Lung (tissue), 12 donors: Measurements from ENCODE around the gene CHDH. TPM values are rescaled to one million over a fixed set of nuclear protein-coding genes. Genes with fewer than 3 reads are reported as not detected.
A peak's percentile ranks its signal among the peaks of the same experiment; 100 is the strongest.

Experiments used
- ATAC-seq: fragments of 200-7000 bp; cut with Tn5 transposase; one replicate; pipeline ENCODE4 v1.9.1; 2020; ENCODE audit warnings: moderate number of reproducible peaks; ENCODE audit not compliant: insufficient read depth, low FRiP score
- DNase-seq, 3 donors: peaks; one replicate each; pipeline ENCODE4 v3.0.0-alpha.2; 2013 to 2017
- H3K27ac ChIP-seq, 2 donors: one replicate each; pipeline ENCODE4 v1.5.1; 2013; ENCODE audit warnings: mild to moderate bottlenecking in 2 of 2, moderate library complexity in 2 of 2, control low read depth in 1 of 2, inconsistent platforms in 1 of 2, low read depth in 1 of 2, low read length in 1 of 2
- H3K27me3 ChIP-seq, 3 donors: one replicate each; pipeline ENCODE4 v1.5.1; 2013; ENCODE audit warnings: low read length in 2 of 3; ENCODE audit not compliant: control insufficient read depth in 3 of 3, insufficient read depth in 3 of 3
- H3K36me3 ChIP-seq, 4 donors: one replicate each; pipeline ENCODE4 v1.5.1; 2013; ENCODE audit warnings: low read length in 4 of 4, mild to moderate bottlenecking in 1 of 4, moderate library complexity in 1 of 4; ENCODE audit not compliant: control insufficient read depth in 4 of 4, insufficient read depth in 4 of 4
- H3K4me1 ChIP-seq, 5 donors: one replicate each; pipeline ENCODE4 v1.5.1; 2013; ENCODE audit warnings: low read length in 5 of 5, mild to moderate bottlenecking in 2 of 5, moderate library complexity in 1 of 5; ENCODE audit not compliant: control insufficient read depth in 5 of 5, insufficient read depth in 5 of 5
- H3K4me3 ChIP-seq: one replicate; pipeline ENCODE4 v1.5.1; 2013; ENCODE audit warnings: mild to moderate bottlenecking, control low read depth, moderate library complexity
- H3K9ac ChIP-seq, 2 donors: one replicate each; pipeline ENCODE4 v1.5.1; 2013; ENCODE audit warnings: low read length in 2 of 2, control low read depth in 1 of 2; ENCODE audit not compliant: insufficient read depth in 1 of 2
- H3K9me3 ChIP-seq, 4 donors: one replicate each; pipeline ENCODE4 v1.5.1; 2013; ENCODE audit warnings: low read length in 3 of 4, mild to moderate bottlenecking in 1 of 4, moderate library complexity in 1 of 4; ENCODE audit not compliant: control insufficient read depth in 4 of 4, insufficient read depth in 3 of 4
- CTCF ChIP-seq: IDR thresholded peaks from 2 replicates; pipeline ENCODE4 v1.5.1; 2012; ENCODE audit warnings: mild to moderate bottlenecking; ENCODE audit errors: control extremely low read depth, extremely low read depth
- WGBS, 2 donors: extraction: QIAGEN DNeasy Blood & Tissue Kit; methylation state at CpG; one replicate each; pipeline ENCODE4 v1.1.7; 2013; 5-methylcytosine and 5-hydroxymethylcytosine counted together
- polyA plus RNA-seq, 2 donors: library from polyadenylated mRNA; stranded (reverse); fragments of 200-250 nt; gene quantifications; one replicate each; pipeline ENCODE4 v1.2.1, GENCODE V29; 2013
- total RNA-seq, 2 donors: library from RNA; depleted of rRNA in 1 of 2; stranded (reverse); fragments of >200 nt in 1 of 2; gene quantifications; one replicate each; pipeline ENCODE4 v1.2.1, GENCODE V29; 2014 to 2021
- donor health status: control.
- donor health status: control.
- donor health status: Bipolar disorder and iron deficiency.
- donor health status: healthy.
- donor health status: DM: yes; HTN: yes; CAD: no.

The CHDH gene
- total and polyA plus RNA-seq, 4 donors = 1.5 to 10.9 (median 2.8) TPM

- peak; percentile 32 for ATAC-seq
- no peak overlapping the region for H3K9ac ChIP-seq
- H3K36me3 ChIP-seq = no peaks in the 10 kb centered on the region
- DNase-seq = no peak
- 46 to 82% methylated on average over 6 of the region's 6 CpGs for WGBS, 2 donors
- peaks cover 0 to 4% (median 0%) of the 10 kb centered on the region in 5 donors for H3K4me1 ChIP-seq
- peak overlapping the region in 1 of 2 donors; percentile 19 for H3K27ac ChIP-seq
- H3K4me3 ChIP-seq = no peak overlapping the region
- no peaks in the 10 kb centered on the region for H3K27me3 ChIP-seq
- no peaks in the 10 kb centered on the region for H3K9me3 ChIP-seq
- no peak for TF ChIP-seq CTCF
Observed at GRCh38 chr3:53834429-53835095, 11.7 kb downstream of the CHDH start.

- TF ChIP-seq CTCF = no peak
- WGBS, 2 donors = 36 to 76% methylated on average over 5 of the region's 5 CpGs
- no peaks in the 10 kb centered on the region for H3K36me3 ChIP-seq
- DNase-seq (no peak), ATAC-seq (peak; percentile 5)
- H3K9me3 ChIP-seq = no peaks in the 10 kb centered on the region
- no peaks in the 10 kb centered on the region for H3K27me3 ChIP-seq
- H3K27ac ChIP-seq = no peak overlapping the region
- no peak overlapping the region for H3K9ac ChIP-seq
- peaks cover 0 to 4% (median 0%) of the 10 kb centered on the region in 5 donors for H3K4me1 ChIP-seq
- H3K4me3 ChIP-seq = no peak overlapping the region
Observed at GRCh38 chr3:53833700-53834099, 12.5 kb downstream of the CHDH start.

- TF ChIP-seq CTCF = no peak
- Histone ChIP-seq H3K9me3 (no peaks in the 10 kb centered on the region), H3K4me1 (peaks cover 0 to 2% (median 0%) of the 10 kb centered on the region in 5 donors), H3K36me3 (no peaks in the 10 kb centered on the region), H3K4me3 (no peak overlapping the region), H3K27ac (no peak overlapping the region), H3K27me3 (no peaks in the 10 kb centered on the region), H3K9ac (no peak overlapping the region)
- DNase-seq (no peak), ATAC-seq (no peak)
- WGBS, 2 donors = 87 to 89% methylated on average over 9 of the region's 9 CpGs
Observed at GRCh38 chr3:53833053-53833645, 13.1 kb downstream of the CHDH start.
